ENCODE data around the gene ADAM23.

DNA sequence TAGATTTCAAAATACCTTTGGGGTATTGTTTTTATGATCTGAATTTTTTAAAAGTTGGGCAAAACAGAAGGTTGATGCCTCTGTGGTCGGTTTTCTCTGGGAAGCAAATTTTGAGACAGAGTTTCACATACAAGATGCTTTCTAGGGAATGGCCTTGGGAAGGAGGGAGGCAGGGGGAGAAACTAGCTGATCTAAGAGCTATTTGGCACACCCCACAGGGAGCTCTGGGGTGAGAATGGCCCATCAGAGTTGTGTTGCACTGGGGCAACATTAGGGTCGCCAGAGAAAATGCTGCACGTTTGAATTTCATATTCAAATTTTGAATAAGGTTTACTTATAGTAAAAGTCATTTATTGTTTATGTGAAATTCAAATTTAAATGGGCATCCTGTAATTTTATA is 11.9 kb upstream of the ADAM23 start:
- TF ChIP-seq, protein P1, sequence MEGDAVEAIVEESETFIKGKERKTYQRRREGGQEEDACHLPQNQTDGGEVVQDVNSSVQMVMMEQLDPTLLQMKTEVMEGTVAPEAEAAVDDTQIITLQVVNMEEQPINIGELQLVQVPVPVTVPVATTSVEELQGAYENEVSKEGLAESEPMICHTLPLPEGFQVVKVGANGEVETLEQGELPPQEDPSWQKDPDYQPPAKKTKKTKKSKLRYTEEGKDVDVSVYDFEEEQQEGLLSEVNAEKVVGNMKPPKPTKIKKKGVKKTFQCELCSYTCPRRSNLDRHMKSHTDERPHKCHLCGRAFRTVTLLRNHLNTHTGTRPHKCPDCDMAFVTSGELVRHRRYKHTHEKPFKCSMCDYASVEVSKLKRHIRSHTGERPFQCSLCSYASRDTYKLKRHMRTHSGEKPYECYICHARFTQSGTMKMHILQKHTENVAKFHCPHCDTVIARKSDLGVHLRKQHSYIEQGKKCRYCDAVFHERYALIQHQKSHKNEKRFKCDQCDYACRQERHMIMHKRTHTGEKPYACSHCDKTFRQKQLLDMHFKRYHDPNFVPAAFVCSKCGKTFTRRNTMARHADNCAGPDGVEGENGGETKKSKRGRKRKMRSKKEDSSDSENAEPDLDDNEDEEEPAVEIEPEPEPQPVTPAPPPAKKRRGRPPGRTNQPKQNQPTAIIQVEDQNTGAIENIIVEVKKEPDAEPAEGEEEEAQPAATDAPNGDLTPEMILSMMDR (IDR thresholded peaks at IDR 0.05; ENCODE audit: low read length), result no peak
- no peak for TF ChIP-seq EZH2 (IDR thresholded peaks at IDR 0.05; ENCODE audit: borderline replicate concordance, low read length)
